ENCODE results near the gene HSPA6. TPM values are rescaled to one million over a fixed set of nuclear protein-coding genes. Genes with fewer than 3 reads are reported as not detected.
"Not testable (repeated sequence)": the region's sequence is repeated elsewhere in the genome, so short reads cannot be mapped to it uniquely, and the experiment has no call there.

The HSPA6 gene
- total RNA-seq, 1 donor from 2014 or later: 13.0 TPM

GRCh38 chr1:161506336-161507223 lies 17.8 kb upstream of the HSPA6 start:
- Histone ChIP-seq H3K9me3 (no peaks in the 10 kb centered on the region), H3K27ac (peak overlapping the region; percentile 67), H3K4me1 (peaks cover 24% of the 10 kb centered on the region), H3K36me3 (peaks cover 11% of the 10 kb centered on the region), H3K27me3 (ENCODE audit: low read depth) (no peaks in the 10 kb centered on the region), H3K4me3 (peak overlapping the region; percentile 46)
- DNase-seq (peak; percentile 73), ATAC-seq (peak; percentile 69 to 81)
- intact Hi-C loops (cut with DNase I): no loop called here
- TF ChIP-seq, protein P1, sequence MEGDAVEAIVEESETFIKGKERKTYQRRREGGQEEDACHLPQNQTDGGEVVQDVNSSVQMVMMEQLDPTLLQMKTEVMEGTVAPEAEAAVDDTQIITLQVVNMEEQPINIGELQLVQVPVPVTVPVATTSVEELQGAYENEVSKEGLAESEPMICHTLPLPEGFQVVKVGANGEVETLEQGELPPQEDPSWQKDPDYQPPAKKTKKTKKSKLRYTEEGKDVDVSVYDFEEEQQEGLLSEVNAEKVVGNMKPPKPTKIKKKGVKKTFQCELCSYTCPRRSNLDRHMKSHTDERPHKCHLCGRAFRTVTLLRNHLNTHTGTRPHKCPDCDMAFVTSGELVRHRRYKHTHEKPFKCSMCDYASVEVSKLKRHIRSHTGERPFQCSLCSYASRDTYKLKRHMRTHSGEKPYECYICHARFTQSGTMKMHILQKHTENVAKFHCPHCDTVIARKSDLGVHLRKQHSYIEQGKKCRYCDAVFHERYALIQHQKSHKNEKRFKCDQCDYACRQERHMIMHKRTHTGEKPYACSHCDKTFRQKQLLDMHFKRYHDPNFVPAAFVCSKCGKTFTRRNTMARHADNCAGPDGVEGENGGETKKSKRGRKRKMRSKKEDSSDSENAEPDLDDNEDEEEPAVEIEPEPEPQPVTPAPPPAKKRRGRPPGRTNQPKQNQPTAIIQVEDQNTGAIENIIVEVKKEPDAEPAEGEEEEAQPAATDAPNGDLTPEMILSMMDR (IDR thresholded peaks at IDR 0.05): no peak

GRCh38 chr1:161510477-161510876 lies 13.9 kb upstream of the HSPA6 start:
- H3K27ac ChIP-seq: peak overlapping the region; percentile 31
- no peak overlapping the region for H3K4me3 ChIP-seq
- no peaks in the 10 kb centered on the region for H3K27me3 ChIP-seq (ENCODE audit: low read depth)
- peaks cover 15% of the 10 kb centered on the region for H3K36me3 ChIP-seq
- no peaks in the 10 kb centered on the region for H3K9me3 ChIP-seq
- TF ChIP-seq, protein P1 (IDR thresholded peaks at IDR 0.05): no peak
- no peak for ATAC-seq
- intact Hi-C loops (cut with DNase I): no loop called here
- DNase-seq: no peak
- H3K4me1 ChIP-seq: peaks cover 33% of the 10 kb centered on the region

- peaks cover 33% of the 10 kb centered on the region for H3K4me1 ChIP-seq
- peak; percentile 77 to 84 for ATAC-seq
- H3K36me3 ChIP-seq: peaks cover 15% of the 10 kb centered on the region
- no peak overlapping the region for H3K4me3 ChIP-seq
- DNase-seq: peak; percentile 65
- H3K9me3 ChIP-seq: no peaks in the 10 kb centered on the region
- peak overlapping the region; percentile 31 for H3K27ac ChIP-seq
- TF ChIP-seq, protein P1 (IDR thresholded peaks at IDR 0.05): no peak
- H3K27me3 ChIP-seq (ENCODE audit: low read depth): no peaks in the 10 kb centered on the region
- intact Hi-C loops (cut with DNase I): no loop called here
Observed at GRCh38 chr1:161511018-161511755, 13.2 kb upstream of the HSPA6 start.

- Histone ChIP-seq H3K9me3 (no peaks in the 10 kb centered on the region), H3K27me3 (ENCODE audit: low read depth) (no peaks in the 10 kb centered on the region), H3K4me1 (peaks cover 30% of the 10 kb centered on the region), H3K4me3 (no peak overlapping the region), H3K36me3 (peaks cover 15% of the 10 kb centered on the region), H3K27ac (peak overlapping the region; percentile 31)
- TF ChIP-seq, protein P1 (IDR thresholded peaks at IDR 0.05): no peak
- ATAC-seq: no peak
- no peak for DNase-seq
- intact Hi-C loops (cut with DNase I): no loop called here
Observed at GRCh38 chr1:161511756-161512060, 12.6 kb upstream of the HSPA6 start.

DNA sequence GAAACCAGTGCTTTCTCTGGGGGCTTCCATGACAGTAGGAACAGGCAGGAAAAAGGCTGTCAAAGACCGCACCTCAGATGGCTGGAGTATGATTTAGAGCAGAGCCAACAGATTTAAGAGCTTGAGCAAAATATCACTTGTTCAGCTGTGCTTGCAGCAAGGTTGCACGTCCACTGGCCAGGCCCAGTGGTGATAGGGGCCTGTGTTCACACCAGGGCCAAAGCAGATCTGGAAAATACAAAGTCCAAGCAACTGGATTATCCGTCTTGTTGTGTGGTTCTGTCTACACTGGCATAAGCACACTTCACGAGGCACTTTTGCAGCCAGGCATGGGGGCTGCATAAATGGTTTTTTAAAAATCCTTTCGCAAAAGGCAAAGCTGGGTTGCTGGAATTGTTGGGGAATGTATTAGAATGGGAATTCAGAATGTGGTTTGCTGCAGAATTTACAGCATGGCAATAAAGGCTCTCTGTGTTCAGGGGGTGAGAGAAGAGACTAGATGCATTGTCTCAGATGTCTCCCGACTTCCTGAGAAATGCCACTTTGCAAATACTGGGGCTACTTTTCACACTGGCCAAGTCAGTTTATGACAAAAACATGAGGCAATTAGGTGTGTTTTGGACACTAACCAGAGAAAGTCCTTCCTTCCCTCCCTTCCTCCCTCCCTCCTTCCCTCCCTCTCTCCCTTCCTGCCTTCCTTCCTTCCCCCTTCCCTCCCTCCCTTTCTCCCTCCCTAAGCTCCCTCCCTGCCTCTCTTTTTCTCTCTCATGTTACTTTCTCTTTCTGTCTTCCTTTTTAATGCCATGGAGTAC lies 11.5 kb upstream of the HSPA6 start:
- H3K27me3 ChIP-seq (ENCODE audit: low read depth); H3K9me3 ChIP-seq; DNase-seq; H3K4me3 ChIP-seq; intact Hi-C loops (cut with DNase I): not testable (repeated sequence)
- peaks cover 15% of the 10 kb centered on the region for H3K36me3 ChIP-seq
- peak overlapping the region; percentile 34 for H3K27ac ChIP-seq
- peaks cover 22% of the 10 kb centered on the region for H3K4me1 ChIP-seq
- ATAC-seq: peak in 1 of 2 donors; percentile 2

GRCh38 chr1:161513448-161513780 lies 10.9 kb upstream of the HSPA6 start:
- DNase-seq; H3K27me3 ChIP-seq (ENCODE audit: low read depth); intact Hi-C loops (cut with DNase I); H3K4me3 ChIP-seq; H3K9me3 ChIP-seq: not testable (repeated sequence)
- Histone ChIP-seq H3K27ac (peak overlapping the region; percentile 73), H3K36me3 (peaks cover 15% of the 10 kb centered on the region), H3K4me1 (peaks cover 22% of the 10 kb centered on the region)
- peak in 1 of 2 donors; percentile 11 for ATAC-seq

DNA sequence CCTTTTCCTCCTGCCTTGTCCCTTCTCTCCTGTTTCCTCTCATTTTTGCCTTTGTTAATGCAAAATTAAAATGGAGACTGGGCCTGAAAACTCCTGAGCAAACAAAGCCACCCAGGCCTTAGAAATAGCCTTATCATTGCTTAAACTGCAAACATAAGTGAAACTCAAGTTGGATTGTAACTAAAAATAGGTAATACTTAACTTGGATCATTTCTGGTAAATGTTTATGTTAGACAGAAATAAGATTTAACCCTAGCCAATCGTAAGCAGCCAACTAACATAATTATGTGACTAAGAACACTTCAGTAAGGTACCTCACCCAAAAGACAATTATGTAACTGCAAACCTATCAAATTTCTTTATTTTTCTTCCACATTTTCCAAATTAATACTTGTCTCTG lies 10.4 kb upstream of the HSPA6 start:
- H3K27me3 ChIP-seq (ENCODE audit: low read depth); DNase-seq; intact Hi-C loops (cut with DNase I); H3K4me3 ChIP-seq; H3K9me3 ChIP-seq: not testable (repeated sequence)
- Histone ChIP-seq H3K27ac (peak overlapping the region; percentile 73), H3K4me1 (peaks cover 22% of the 10 kb centered on the region), H3K36me3 (peaks cover 15% of the 10 kb centered on the region)
- ATAC-seq: peak; percentile 16 to 67

GRCh38 chr1:161523041-161523816 lies 1.1 kb upstream of the HSPA6 start:
- H3K4me1 ChIP-seq; H3K36me3 ChIP-seq; DNase-seq; intact Hi-C loops (cut with DNase I); H3K27me3 ChIP-seq (ENCODE audit: low read depth); H3K9me3 ChIP-seq: not testable (repeated sequence)
- peak in 1 of 2 donors; percentile 1 for ATAC-seq
- H3K4me3 ChIP-seq: peak overlapping the region; percentile 74
- peak overlapping the region; percentile 86 for H3K27ac ChIP-seq

All from lower lobe of right lung (tissue), 2 donors.